GM12878 (cell line): ENCODE results near the gene SHCBP1L. TPM values are rescaled to one million over a fixed set of nuclear protein-coding genes. Genes with fewer than 3 reads are reported as not detected.

Source experiments
- ATAC-seq: fragments of 200-7000 bp; cut with Tn5 transposase; 3 replicates; pipeline ENCODE4 v1.9.1; 2020; ENCODE audit warnings: mild to moderate bottlenecking, moderate library complexity
- BruUV-seq: library from RNA; stranded (reverse); fragments of 400-500 nt; replicated peaks from 2 replicates; lab custom pipeline; 2021; lab: Mats Ljungman, UMichigan
- CTCF ChIA-PET: fragments of 300-600 bp; sonication (Branson Sonifier 250); formaldehyde crosslinking; extraction: SDS; loops from one replicate; lab custom pipeline; 2021; ENCODE audit warnings: inconsistent platforms; lab: Yijun Ruan, JAX
- POLR2A ChIA-PET: fragments of 350-600 bp; formaldehyde crosslinking; extraction: SDS; loops from one replicate; lab custom pipeline; 2021; ENCODE audit warnings: inconsistent platforms; lab: Charles Lee
- RAD21 ChIA-PET: fragments of 300-600 bp; sonication (Branson Sonifier 250); formaldehyde crosslinking; loops from one replicate; lab custom pipeline; 2023; ENCODE audit warnings: antibody characterized with exemption; ENCODE audit not compliant: unreplicated experiment; lab: Charles Lee
- SMC1A ChIA-PET: fragments of 300-600 bp; sonication (Branson Sonifier 250); formaldehyde crosslinking; loops from one replicate; lab custom pipeline; 2023; ENCODE audit not compliant: unreplicated experiment, uncharacterized antibody; lab: Charles Lee
- DNase-seq: peaks from one replicate; pipeline ENCODE4 v3.0.0-alpha.2; 2011; ENCODE audit warnings: low read depth, low spot score
- FAIRE-seq: peaks from 3 replicates; lab custom pipeline; 2011; peaks lifted over from hg19 to GRCh38; lab: Jason Lieb, UNC
- H2AFZ ChIP-seq: 2 replicates; pipeline ENCODE4 v1.6.0; 2011; ENCODE audit warnings: low read depth, low read length, control low read depth; ENCODE audit not compliant: control insufficient read depth
- H3K27ac ChIP-seq: 2 replicates; pipeline ENCODE4 v1.5.1; 2011; ENCODE audit warnings: control low read depth; ENCODE audit not compliant: control insufficient read depth, insufficient read depth
- H3K27me3 ChIP-seq, 2 experiments: replicated peaks in 1 of 2; 2 replicates each; pipeline versions ENCODE4 v1.6.0 to v1.6.1; 2011; ENCODE audit warnings: low read length in 1 of 2; ENCODE audit not compliant: control insufficient read depth in 2 of 2, insufficient read depth in 2 of 2
- H3K36me3 ChIP-seq, 2 experiments: 2 replicates each; pipeline ENCODE4 v1.5.1; 2011; ENCODE audit warnings: low read length in 1 of 2; ENCODE audit not compliant: control insufficient read depth in 2 of 2, insufficient read depth in 2 of 2
- H3K4me1 ChIP-seq: 2 replicates; pipeline ENCODE4 v1.6.1; 2011; ENCODE audit warnings: mild to moderate bottlenecking, low read length, moderate library complexity, mixed read lengths; ENCODE audit not compliant: control insufficient read depth, insufficient read depth
- H3K4me2 ChIP-seq: 2 replicates; pipeline ENCODE4 v1.6.0; 2011; ENCODE audit warnings: control low read depth; ENCODE audit not compliant: control insufficient read depth, insufficient read depth
- H3K4me3 ChIP-seq: fragments of 200-600 bp; sonication (generic); 2 replicates; pipeline ENCODE4 v1.5.1; 2016
- H3K79me2 ChIP-seq: 2 replicates; pipeline ENCODE4 v1.6.0; 2011; ENCODE audit warnings: low read length; ENCODE audit not compliant: control insufficient read depth, insufficient read depth
- H3K9ac ChIP-seq: 2 replicates; pipeline ENCODE4 v1.8.0; 2011; ENCODE audit warnings: low read length, control low read depth, mixed read lengths; ENCODE audit not compliant: control insufficient read depth, insufficient read depth
- H3K9me3 ChIP-seq: replicated peaks from 3 replicates; pipeline ENCODE4 v1.5.1; 2011; ENCODE audit warnings: mild to moderate bottlenecking, low read length; ENCODE audit not compliant: control insufficient read depth, insufficient read depth
- H4K20me1 ChIP-seq: 2 replicates; pipeline ENCODE4 v1.6.0; 2011; ENCODE audit not compliant: control insufficient read depth, insufficient read depth
- ASH2L ChIP-seq: fragments of 300-600, 200-600 bp; sonication (generic); IDR thresholded peaks from 2 replicates; pipeline ENCODE4 v1.6.1; 2017; ENCODE audit warnings: low read depth, mild to moderate bottlenecking, borderline replicate concordance
- CBX5 ChIP-seq: sonication (generic); IDR thresholded peaks from 2 replicates; pipeline ENCODE4 v1.6.1; 2016; ENCODE audit warnings: low read depth, moderate library complexity, mild to moderate bottlenecking, inconsistent platforms
- KAT2A ChIP-seq: conservative IDR thresholded peaks from 2 replicates; pipeline ENCODE4 v1.6.1; 2011; ENCODE audit warnings: low read depth, low read length; ENCODE audit not compliant: control insufficient read depth
- NR2C2 ChIP-seq: IDR thresholded peaks from 2 replicates; pipeline ENCODE4 v1.6.1; 2011; ENCODE audit warnings: borderline replicate concordance, low read depth; ENCODE audit not compliant: control insufficient read depth, insufficient read length
- SMAD5 ChIP-seq: IDR thresholded peaks from 2 replicates; pipeline ENCODE4 v1.6.1; 2016; ENCODE audit warnings: antibody characterized with exemption, low read depth
- SP1 ChIP-seq: IDR thresholded peaks from one replicate; pipeline ENCODE4 v1.6.1; 2011; ENCODE audit warnings: low read depth, low read length
- SUZ12 ChIP-seq: fragments of 200-600 bp; sonication (generic); IDR thresholded peaks from one replicate; pipeline ENCODE4 v1.6.1; 2018; ENCODE audit warnings: antibody characterized with exemption, mild to moderate bottlenecking; ENCODE audit not compliant: unreplicated experiment
- TBL1XR1 ChIP-seq: IDR thresholded peaks from 2 replicates; pipeline ENCODE4 v1.6.1; 2012; ENCODE audit warnings: low read depth, low read length, improper control_type of control experiment
- WRNIP1 ChIP-seq: IDR thresholded peaks from 2 replicates; pipeline ENCODE4 v1.6.1; 2011; ENCODE audit warnings: low read depth, low read length, improper control_type of control experiment, borderline replicate concordance
- ZNF274 ChIP-seq: IDR thresholded peaks from one replicate; pipeline ENCODE4 v1.8.0; 2011; ENCODE audit not compliant: insufficient read length, insufficient read depth
- in situ Hi-C: fragments of 300-500 bp; cut with MboI; formaldehyde crosslinking; loops from 9 replicates; pipeline ENCODE4 v1.14.3; 2018; ENCODE audit warnings: mixed read lengths
- intact Hi-C: fragments of 100-400 bp; cut with micrococcal nuclease; formaldehyde crosslinking; loops from one replicate; pipeline ENCODE4 v1.14.2; 2022; ENCODE audit not compliant: unreplicated experiment
- polyA plus RNA-seq, 11 experiments: library from polyadenylated mRNA; depleted of rRNA in 4 of 11; unstranded in 6 of 11; stranded (reverse) in 5 of 11; fragments of >200 nt; fragmentation: Nextera tagmentation in 4 of 11; fragmentation: Illumina TruSeq in 1 of 11; extraction: Ambion mirVana in 4 of 11; extraction: Trizol in 1 of 11; gene quantifications; 1 replicate in 1 of 11; 2 replicates in 10 of 11; pipeline versions ENCODE4 v1.2.1 to v1.2.3, GENCODE V29; 2011 to 2016; ENCODE audit warnings: inconsistent platforms in 2 of 11, missing spikeins in 2 of 11, low read depth in 1 of 11
- total RNA-seq, 4 experiments: library from RNA; depleted of rRNA in 3 of 4; stranded (reverse); fragments of >200 nt in 3 of 4; fragmentation: Illumina TruSeq in 1 of 4; extraction: Trizol in 1 of 4; gene quantifications; 2 replicates each; pipeline versions ENCODE4 v1.2.1 to v1.2.3, GENCODE V29; 2013 to 2021
- TF ChIP-seq, protein P1 (sequence below): fragments of 450-650 bp; IDR thresholded peaks from 2 replicates; pipeline ENCODE4 v1.6.1; 2016; ENCODE audit warnings: mild to moderate bottlenecking
- TF ChIP-seq, protein P2 (sequence below): IDR thresholded peaks from 2 replicates; pipeline ENCODE4 v1.6.1; 2012; ENCODE audit warnings: low read depth, low read length, improper control_type of control experiment
- TF ChIP-seq, protein P3 (sequence below): fragments of 150-350 bp; IDR thresholded peaks from 2 replicates; pipeline ENCODE4 v1.6.1; 2016; ENCODE audit warnings: low read depth, low read length
- TF ChIP-seq, protein P4 (sequence below): fragments of 450-650 bp; IDR thresholded peaks from 2 replicates; pipeline ENCODE4 v1.6.1; 2018; ENCODE audit warnings: mild to moderate bottlenecking, low read depth, moderate library complexity; ENCODE audit not compliant: partially characterized antibody
- TF ChIP-seq, protein P5 (sequence below), 3 experiments: IDR thresholded peaks in 2 of 3; conservative IDR thresholded peaks in 1 of 3; 2 replicates each; pipeline ENCODE4 v1.5.1; 2011; ENCODE audit warnings: low read depth in 3 of 3, low read length in 3 of 3, mild to moderate bottlenecking in 3 of 3, control low read depth in 2 of 3, moderate library complexity in 2 of 3, inconsistent platforms in 1 of 3, mixed read lengths in 1 of 3; ENCODE audit not compliant: control insufficient read depth in 2 of 3, insufficient read depth in 1 of 3; ENCODE audit errors: extremely low read depth in 1 of 3

Gene SHCBP1L
- total and polyA plus RNA-seq, 10 of the 15 experiments (the other 5 are each of a cell fraction or from before 2014, with no cell fraction given): not detected

DNA sequence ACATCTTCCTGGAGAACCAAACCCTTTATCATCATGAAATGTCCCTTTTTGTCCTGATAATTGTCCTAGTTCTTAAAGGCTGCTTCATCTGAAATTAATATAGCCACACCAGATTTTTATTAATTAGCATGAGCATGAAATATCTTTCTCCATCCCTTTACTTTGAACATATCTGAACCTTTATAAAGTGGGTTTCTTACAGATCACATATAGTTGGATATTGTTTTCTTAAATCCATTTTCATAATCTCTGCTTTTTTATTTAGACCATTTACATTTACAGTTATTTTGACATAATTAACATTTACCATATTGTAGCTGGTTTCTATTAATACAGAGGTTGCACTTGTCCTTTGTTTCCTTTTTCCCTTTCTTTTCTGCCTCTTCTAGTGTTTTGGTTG lies 17.2 kb downstream of the SHCBP1L start:
- H3K27me3 ChIP-seq: no peaks in the 10 kb centered on the region
- FAIRE-seq: no peak
- intact Hi-C loops: no loop called here
- no peak overlapping the region for H3K4me3 ChIP-seq
- H3K9me3 ChIP-seq: no peaks in the 10 kb centered on the region
- no peak overlapping the region for H3K9ac ChIP-seq
- no peaks in the 10 kb centered on the region for H3K36me3 ChIP-seq
- SMC1A ChIA-PET: interaction anchor here (0.6 kb wide), 1 partner anchor 356 kb away, joined by 4 read pairs; no protein-coding TSS in a partner anchor
- BruUV-seq: no TSS peak
- no peaks in the 10 kb centered on the region for H4K20me1 ChIP-seq
- CTCF ChIA-PET: no interaction called here
- no peak overlapping the region for H3K27ac ChIP-seq
- no peaks in the 10 kb centered on the region for H3K79me2 ChIP-seq
- DNase-seq: no peak
- POLR2A ChIA-PET: no interaction called here
- no peaks in the 10 kb centered on the region for H3K4me1 ChIP-seq
- RAD21 ChIA-PET: no interaction called here
- no peak overlapping the region for H2AFZ ChIP-seq
- ATAC-seq: no peak
- in situ Hi-C loops: no loop called here
- no peak overlapping the region for H3K4me2 ChIP-seq
- TF ChIP-seq SMAD5: no peak
- TF ChIP-seq, protein P1, sequence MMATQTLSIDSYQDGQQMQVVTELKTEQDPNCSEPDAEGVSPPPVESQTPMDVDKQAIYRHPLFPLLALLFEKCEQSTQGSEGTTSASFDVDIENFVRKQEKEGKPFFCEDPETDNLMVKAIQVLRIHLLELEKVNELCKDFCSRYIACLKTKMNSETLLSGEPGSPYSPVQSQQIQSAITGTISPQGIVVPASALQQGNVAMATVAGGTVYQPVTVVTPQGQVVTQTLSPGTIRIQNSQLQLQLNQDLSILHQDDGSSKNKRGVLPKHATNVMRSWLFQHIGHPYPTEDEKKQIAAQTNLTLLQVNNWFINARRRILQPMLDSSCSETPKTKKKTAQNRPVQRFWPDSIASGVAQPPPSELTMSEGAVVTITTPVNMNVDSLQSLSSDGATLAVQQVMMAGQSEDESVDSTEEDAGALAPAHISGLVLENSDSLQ: no peak
- TF ChIP-seq WRNIP1: no peak
- TF ChIP-seq ASH2L: no peak
- TF ChIP-seq, protein P2, sequence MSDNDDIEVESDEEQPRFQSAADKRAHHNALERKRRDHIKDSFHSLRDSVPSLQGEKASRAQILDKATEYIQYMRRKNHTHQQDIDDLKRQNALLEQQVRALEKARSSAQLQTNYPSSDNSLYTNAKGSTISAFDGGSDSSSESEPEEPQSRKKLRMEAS: no peak
- no peak for TF ChIP-seq NR2C2
- TF ChIP-seq, protein P3, sequence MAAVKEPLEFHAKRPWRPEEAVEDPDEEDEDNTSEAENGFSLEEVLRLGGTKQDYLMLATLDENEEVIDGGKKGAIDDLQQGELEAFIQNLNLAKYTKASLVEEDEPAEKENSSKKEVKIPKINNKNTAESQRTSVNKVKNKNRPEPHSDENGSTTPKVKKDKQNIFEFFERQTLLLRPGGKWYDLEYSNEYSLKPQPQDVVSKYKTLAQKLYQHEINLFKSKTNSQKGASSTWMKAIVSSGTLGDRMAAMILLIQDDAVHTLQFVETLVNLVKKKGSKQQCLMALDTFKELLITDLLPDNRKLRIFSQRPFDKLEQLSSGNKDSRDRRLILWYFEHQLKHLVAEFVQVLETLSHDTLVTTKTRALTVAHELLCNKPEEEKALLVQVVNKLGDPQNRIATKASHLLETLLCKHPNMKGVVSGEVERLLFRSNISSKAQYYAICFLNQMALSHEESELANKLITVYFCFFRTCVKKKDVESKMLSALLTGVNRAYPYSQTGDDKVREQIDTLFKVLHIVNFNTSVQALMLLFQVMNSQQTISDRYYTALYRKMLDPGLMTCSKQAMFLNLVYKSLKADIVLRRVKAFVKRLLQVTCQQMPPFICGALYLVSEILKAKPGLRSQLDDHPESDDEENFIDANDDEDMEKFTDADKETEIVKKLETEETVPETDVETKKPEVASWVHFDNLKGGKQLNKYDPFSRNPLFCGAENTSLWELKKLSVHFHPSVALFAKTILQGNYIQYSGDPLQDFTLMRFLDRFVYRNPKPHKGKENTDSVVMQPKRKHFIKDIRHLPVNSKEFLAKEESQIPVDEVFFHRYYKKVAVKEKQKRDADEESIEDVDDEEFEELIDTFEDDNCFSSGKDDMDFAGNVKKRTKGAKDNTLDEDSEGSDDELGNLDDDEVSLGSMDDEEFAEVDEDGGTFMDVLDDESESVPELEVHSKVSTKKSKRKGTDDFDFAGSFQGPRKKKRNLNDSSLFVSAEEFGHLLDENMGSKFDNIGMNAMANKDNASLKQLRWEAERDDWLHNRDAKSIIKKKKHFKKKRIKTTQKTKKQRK: no peak
- TF ChIP-seq SUZ12: no peak
- no peak for TF ChIP-seq SP1
- TF ChIP-seq TBL1XR1: no peak
- no peak for TF ChIP-seq ZNF274
- TF ChIP-seq KAT2A: no peak
- TF ChIP-seq, protein P4, sequence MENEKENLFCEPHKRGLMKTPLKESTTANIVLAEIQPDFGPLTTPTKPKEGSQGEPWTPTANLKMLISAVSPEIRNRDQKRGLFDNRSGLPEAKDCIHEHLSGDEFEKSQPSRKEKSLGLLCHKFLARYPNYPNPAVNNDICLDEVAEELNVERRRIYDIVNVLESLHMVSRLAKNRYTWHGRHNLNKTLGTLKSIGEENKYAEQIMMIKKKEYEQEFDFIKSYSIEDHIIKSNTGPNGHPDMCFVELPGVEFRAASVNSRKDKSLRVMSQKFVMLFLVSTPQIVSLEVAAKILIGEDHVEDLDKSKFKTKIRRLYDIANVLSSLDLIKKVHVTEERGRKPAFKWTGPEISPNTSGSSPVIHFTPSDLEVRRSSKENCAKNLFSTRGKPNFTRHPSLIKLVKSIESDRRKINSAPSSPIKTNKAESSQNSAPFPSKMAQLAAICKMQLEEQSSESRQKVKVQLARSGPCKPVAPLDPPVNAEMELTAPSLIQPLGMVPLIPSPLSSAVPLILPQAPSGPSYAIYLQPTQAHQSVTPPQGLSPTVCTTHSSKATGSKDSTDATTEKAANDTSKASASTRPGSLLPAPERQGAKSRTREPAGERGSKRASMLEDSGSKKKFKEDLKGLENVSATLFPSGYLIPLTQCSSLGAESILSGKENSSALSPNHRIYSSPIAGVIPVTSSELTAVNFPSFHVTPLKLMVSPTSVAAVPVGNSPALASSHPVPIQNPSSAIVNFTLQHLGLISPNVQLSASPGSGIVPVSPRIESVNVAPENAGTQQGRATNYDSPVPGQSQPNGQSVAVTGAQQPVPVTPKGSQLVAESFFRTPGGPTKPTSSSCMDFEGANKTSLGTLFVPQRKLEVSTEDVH: no peak
- TF ChIP-seq CBX5: no peak
- TF ChIP-seq, protein P5, sequence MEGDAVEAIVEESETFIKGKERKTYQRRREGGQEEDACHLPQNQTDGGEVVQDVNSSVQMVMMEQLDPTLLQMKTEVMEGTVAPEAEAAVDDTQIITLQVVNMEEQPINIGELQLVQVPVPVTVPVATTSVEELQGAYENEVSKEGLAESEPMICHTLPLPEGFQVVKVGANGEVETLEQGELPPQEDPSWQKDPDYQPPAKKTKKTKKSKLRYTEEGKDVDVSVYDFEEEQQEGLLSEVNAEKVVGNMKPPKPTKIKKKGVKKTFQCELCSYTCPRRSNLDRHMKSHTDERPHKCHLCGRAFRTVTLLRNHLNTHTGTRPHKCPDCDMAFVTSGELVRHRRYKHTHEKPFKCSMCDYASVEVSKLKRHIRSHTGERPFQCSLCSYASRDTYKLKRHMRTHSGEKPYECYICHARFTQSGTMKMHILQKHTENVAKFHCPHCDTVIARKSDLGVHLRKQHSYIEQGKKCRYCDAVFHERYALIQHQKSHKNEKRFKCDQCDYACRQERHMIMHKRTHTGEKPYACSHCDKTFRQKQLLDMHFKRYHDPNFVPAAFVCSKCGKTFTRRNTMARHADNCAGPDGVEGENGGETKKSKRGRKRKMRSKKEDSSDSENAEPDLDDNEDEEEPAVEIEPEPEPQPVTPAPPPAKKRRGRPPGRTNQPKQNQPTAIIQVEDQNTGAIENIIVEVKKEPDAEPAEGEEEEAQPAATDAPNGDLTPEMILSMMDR (IDR thresholded peaks at IDR 0.05 in 2 of 3, conservative IDR thresholded peaks at IDR 0.05 in 1 of 3; ENCODE audit: control insufficient read depth in 2 of 3, extremely low read depth in 1 of 3, insufficient read depth in 1 of 3, low read depth in 3 of 3, low read length in 3 of 3): no peak
